RWPE2 (cell line): Measurements from ENCODE around the gene DZIP1.

Experiments used
- ATAC-seq: fragments of 200-7000 bp; cut with Tn5 transposase; 3 replicates; pipeline ENCODE4 v1.9.1; 2021; ENCODE audit warnings: low read depth
- DNase-seq: peaks from one replicate; pipeline ENCODE4 v3.0.0-alpha.2; 2020; ENCODE audit warnings: low spot score
- H3K27ac ChIP-seq: fragments of 450-650 bp; 2 replicates; pipeline ENCODE4 v1.5.1; 2017; ENCODE audit warnings: mild to moderate bottlenecking; ENCODE audit not compliant: poor library complexity, severe bottlenecking
- H3K27me3 ChIP-seq: fragments of 250-450 bp; sonication (Bioruptor Pico); 2 replicates; pipeline ENCODE4 v1.5.1; 2021; ENCODE audit warnings: mild to moderate bottlenecking, moderate library complexity; ENCODE audit not compliant: insufficient read depth, poor library complexity, severe bottlenecking
- H3K36me3 ChIP-seq: fragments of 250-450 bp; sonication (Bioruptor Pico); 2 replicates; pipeline ENCODE4 v1.5.1; 2020; ENCODE audit warnings: low read depth, mild to moderate bottlenecking, moderate library complexity
- H3K4me1 ChIP-seq: fragments of 250-450 bp; sonication (Bioruptor Pico); 2 replicates; pipeline ENCODE4 v1.5.1; 2021; ENCODE audit warnings: mild to moderate bottlenecking, moderate library complexity; ENCODE audit not compliant: insufficient read depth, poor library complexity, severe bottlenecking
- H3K4me3 ChIP-seq: fragments of 250-450 bp; sonication (Bioruptor Pico); 2 replicates; pipeline ENCODE4 v1.5.1; 2021; ENCODE audit warnings: mild to moderate bottlenecking, moderate library complexity; ENCODE audit not compliant: severe bottlenecking
- H3K9me3 ChIP-seq: fragments of 250-450 bp; sonication (Bioruptor Pico); 2 replicates; pipeline ENCODE4 v1.5.1; 2021; ENCODE audit warnings: mild to moderate bottlenecking, moderate library complexity; ENCODE audit not compliant: severe bottlenecking
- CTCF ChIP-seq: fragments of 450-650 bp; IDR thresholded peaks from one replicate; pipeline ENCODE4 v1.5.1; 2017; ENCODE audit warnings: mild to moderate bottlenecking, moderate library complexity; ENCODE audit not compliant: poor library complexity, severe bottlenecking

Gene DZIP1

GRCh38 chr13:95626768-95627167, 17.7 kb downstream of the DZIP1 start:
- H3K9me3 ChIP-seq, result no peaks in the 10 kb centered on the region
- no peak for DNase-seq
- no peak for TF ChIP-seq CTCF
- no peaks in the 10 kb centered on the region for H3K27me3 ChIP-seq
- no peak overlapping the region for H3K4me3 ChIP-seq
- no peaks in the 10 kb centered on the region for H3K4me1 ChIP-seq
- H3K27ac ChIP-seq, result no peak overlapping the region
- H3K36me3 ChIP-seq, result peaks cover 90% of the 10 kb centered on the region
- no peak for ATAC-seq

- peaks cover 97% of the 10 kb centered on the region for H3K36me3 ChIP-seq
Observed at GRCh38 chr13:95624020-95624419, 20.5 kb downstream of the DZIP1 start.

GRCh38 chr13:95623141-95623540, 21.4 kb downstream of the DZIP1 start:
- no peak for TF ChIP-seq CTCF
- Histone ChIP-seq H3K4me1 (no peaks in the 10 kb centered on the region), H3K27me3 (no peaks in the 10 kb centered on the region), H3K9me3 (no peaks in the 10 kb centered on the region), H3K27ac (no peak overlapping the region), H3K4me3 (no peak overlapping the region), H3K36me3 (peaks cover 97% of the 10 kb centered on the region)
- DNase-seq, result no peak
- no peak for ATAC-seq

More at GRCh38 chr13:95624020-95624419, 20.5 kb downstream of the DZIP1 start:
- ATAC-seq (peak; percentile 64), DNase-seq (no peak)
- TF ChIP-seq CTCF, result peak; percentile 89
- Histone ChIP-seq H3K27me3 (no peaks in the 10 kb centered on the region), H3K9me3 (no peaks in the 10 kb centered on the region), H3K4me3 (no peak overlapping the region), H3K27ac (no peak overlapping the region), H3K4me1 (no peaks in the 10 kb centered on the region)

GRCh38 chr13:95620825-95621498, 23.5 kb downstream of the DZIP1 start:
- no peak for TF ChIP-seq CTCF
- ATAC-seq (no peak), DNase-seq (no peak)
- Histone ChIP-seq H3K27ac (no peak overlapping the region), H3K36me3 (peaks cover 83% of the 10 kb centered on the region), H3K4me1 (no peaks in the 10 kb centered on the region), H3K27me3 (no peaks in the 10 kb centered on the region), H3K4me3 (no peak overlapping the region), H3K9me3 (no peaks in the 10 kb centered on the region)
